Measurements from ENCODE around the gene MYL6.
"Not testable (repeated sequence)": the region's sequence is repeated elsewhere in the genome, so short reads cannot be mapped to it uniquely, and the experiment has no call there.

DNA sequence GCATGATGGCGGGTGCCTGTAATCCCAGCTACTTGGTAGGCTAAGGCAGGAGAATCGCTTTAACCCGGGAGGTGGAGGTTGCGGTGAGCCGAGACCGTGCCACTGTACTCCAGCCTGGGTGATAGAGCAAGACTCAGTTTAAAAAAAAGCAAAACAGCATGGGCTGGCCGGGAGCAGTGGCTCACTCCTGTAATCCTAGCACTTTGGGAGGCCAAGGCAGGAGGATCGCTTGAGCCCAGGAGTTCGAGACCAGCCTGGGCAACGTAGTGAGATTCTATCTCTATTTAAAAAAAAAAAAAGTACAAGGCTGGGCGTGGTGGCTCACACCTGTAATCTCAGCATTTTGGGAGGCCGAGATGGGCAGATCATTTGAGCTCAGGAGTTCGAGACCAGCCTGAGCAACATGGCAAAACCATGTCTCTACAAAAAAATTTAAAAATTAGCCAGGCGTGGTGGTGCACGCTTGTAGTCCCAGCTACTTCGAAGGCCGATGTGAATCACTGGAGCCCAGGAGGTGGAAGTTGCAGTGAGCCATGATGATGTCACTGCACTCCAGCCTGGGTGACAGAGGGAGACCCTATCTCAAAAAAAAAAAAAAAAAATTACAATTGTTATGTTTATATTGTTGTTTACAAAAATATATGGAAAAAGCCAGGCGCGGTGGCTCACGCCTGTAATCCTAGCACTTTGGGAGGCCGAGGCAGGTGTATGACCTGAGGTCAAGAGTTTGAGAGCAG, 1.5 kb upstream of the MYL6 start:
- TF ChIP-seq, protein P1, sequence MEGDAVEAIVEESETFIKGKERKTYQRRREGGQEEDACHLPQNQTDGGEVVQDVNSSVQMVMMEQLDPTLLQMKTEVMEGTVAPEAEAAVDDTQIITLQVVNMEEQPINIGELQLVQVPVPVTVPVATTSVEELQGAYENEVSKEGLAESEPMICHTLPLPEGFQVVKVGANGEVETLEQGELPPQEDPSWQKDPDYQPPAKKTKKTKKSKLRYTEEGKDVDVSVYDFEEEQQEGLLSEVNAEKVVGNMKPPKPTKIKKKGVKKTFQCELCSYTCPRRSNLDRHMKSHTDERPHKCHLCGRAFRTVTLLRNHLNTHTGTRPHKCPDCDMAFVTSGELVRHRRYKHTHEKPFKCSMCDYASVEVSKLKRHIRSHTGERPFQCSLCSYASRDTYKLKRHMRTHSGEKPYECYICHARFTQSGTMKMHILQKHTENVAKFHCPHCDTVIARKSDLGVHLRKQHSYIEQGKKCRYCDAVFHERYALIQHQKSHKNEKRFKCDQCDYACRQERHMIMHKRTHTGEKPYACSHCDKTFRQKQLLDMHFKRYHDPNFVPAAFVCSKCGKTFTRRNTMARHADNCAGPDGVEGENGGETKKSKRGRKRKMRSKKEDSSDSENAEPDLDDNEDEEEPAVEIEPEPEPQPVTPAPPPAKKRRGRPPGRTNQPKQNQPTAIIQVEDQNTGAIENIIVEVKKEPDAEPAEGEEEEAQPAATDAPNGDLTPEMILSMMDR (IDR thresholded peaks at IDR 0.05), result not testable (repeated sequence)
- TF ChIP-seq JUN (CRISPR knock-in tag; IDR thresholded peaks at IDR 0.05); NR2C2 (CRISPR knock-in tag; IDR thresholded peaks at IDR 0.05); CREB1 (CRISPR knock-in tag; IDR thresholded peaks at IDR 0.05); IRF2 (CRISPR knock-in tag; IDR thresholded peaks at IDR 0.05; ENCODE audit: borderline replicate concordance, low read depth); SP1 (CRISPR knock-in tag; conservative IDR thresholded peaks at IDR 0.05); ZNF138 (CRISPR knock-in tag; conservative IDR thresholded peaks at IDR 0.05); MYBL2 (CRISPR knock-in tag; IDR thresholded peaks at IDR 0.05); MXD4 (CRISPR knock-in tag; IDR thresholded peaks at IDR 0.05; ENCODE audit: borderline replicate concordance): not testable (repeated sequence)
- TF ChIP-seq, protein P2, sequence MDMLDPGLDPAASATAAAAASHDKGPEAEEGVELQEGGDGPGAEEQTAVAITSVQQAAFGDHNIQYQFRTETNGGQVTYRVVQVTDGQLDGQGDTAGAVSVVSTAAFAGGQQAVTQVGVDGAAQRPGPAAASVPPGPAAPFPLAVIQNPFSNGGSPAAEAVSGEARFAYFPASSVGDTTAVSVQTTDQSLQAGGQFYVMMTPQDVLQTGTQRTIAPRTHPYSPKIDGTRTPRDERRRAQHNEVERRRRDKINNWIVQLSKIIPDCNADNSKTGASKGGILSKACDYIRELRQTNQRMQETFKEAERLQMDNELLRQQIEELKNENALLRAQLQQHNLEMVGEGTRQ (CRISPR knock-in tag; IDR thresholded peaks at IDR 0.05), result not testable (repeated sequence)
- TF ChIP-seq, protein P3, sequence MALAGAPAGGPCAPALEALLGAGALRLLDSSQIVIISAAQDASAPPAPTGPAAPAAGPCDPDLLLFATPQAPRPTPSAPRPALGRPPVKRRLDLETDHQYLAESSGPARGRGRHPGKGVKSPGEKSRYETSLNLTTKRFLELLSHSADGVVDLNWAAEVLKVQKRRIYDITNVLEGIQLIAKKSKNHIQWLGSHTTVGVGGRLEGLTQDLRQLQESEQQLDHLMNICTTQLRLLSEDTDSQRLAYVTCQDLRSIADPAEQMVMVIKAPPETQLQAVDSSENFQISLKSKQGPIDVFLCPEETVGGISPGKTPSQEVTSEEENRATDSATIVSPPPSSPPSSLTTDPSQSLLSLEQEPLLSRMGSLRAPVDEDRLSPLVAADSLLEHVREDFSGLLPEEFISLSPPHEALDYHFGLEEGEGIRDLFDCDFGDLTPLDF (CRISPR knock-in tag; IDR thresholded peaks at IDR 0.05), result not testable (repeated sequence)
- TF ChIP-seq, protein P4, sequence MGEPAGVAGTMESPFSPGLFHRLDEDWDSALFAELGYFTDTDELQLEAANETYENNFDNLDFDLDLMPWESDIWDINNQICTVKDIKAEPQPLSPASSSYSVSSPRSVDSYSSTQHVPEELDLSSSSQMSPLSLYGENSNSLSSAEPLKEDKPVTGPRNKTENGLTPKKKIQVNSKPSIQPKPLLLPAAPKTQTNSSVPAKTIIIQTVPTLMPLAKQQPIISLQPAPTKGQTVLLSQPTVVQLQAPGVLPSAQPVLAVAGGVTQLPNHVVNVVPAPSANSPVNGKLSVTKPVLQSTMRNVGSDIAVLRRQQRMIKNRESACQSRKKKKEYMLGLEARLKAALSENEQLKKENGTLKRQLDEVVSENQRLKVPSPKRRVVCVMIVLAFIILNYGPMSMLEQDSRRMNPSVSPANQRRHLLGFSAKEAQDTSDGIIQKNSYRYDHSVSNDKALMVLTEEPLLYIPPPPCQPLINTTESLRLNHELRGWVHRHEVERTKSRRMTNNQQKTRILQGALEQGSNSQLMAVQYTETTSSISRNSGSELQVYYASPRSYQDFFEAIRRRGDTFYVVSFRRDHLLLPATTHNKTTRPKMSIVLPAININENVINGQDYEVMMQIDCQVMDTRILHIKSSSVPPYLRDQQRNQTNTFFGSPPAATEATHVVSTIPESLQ (CRISPR knock-in tag; IDR thresholded peaks at IDR 0.05), result not testable (repeated sequence)
- TF ChIP-seq, protein P5, sequence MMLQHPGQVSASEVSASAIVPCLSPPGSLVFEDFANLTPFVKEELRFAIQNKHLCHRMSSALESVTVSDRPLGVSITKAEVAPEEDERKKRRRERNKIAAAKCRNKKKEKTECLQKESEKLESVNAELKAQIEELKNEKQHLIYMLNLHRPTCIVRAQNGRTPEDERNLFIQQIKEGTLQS (CRISPR knock-in tag; conservative IDR thresholded peaks at IDR 0.05), result not testable (repeated sequence)
- TF ChIP-seq, protein P6, sequence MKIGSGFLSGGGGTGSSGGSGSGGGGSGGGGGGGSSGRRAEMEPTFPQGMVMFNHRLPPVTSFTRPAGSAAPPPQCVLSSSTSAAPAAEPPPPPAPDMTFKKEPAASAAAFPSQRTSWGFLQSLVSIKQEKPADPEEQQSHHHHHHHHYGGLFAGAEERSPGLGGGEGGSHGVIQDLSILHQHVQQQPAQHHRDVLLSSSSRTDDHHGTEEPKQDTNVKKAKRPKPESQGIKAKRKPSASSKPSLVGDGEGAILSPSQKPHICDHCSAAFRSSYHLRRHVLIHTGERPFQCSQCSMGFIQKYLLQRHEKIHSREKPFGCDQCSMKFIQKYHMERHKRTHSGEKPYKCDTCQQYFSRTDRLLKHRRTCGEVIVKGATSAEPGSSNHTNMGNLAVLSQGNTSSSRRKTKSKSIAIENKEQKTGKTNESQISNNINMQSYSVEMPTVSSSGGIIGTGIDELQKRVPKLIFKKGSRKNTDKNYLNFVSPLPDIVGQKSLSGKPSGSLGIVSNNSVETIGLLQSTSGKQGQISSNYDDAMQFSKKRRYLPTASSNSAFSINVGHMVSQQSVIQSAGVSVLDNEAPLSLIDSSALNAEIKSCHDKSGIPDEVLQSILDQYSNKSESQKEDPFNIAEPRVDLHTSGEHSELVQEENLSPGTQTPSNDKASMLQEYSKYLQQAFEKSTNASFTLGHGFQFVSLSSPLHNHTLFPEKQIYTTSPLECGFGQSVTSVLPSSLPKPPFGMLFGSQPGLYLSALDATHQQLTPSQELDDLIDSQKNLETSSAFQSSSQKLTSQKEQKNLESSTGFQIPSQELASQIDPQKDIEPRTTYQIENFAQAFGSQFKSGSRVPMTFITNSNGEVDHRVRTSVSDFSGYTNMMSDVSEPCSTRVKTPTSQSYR (CRISPR knock-in tag; IDR thresholded peaks at IDR 0.05), result not testable (repeated sequence)
